ENCODE measurements around the gene POMT1.

GRCh38 chr9:131467214-131467935 is 35.3 kb upstream of the POMT1 start:
- TF ChIP-seq CTCF (IDR thresholded peaks at IDR 0.05 in 4 of 5, conservative IDR thresholded peaks at IDR 0.05 in 1 of 5) (no peak), POLR2A (IDR thresholded peaks at IDR 0.05) (no peak)
